Right lobe of liver (tissue), 6 donors: ENCODE measurements around the gene MSH3. TPM values are rescaled to one million over a fixed set of nuclear protein-coding genes. Genes with fewer than 3 reads are reported as not detected.

Source experiments
- ATAC-seq, 4 donors: fragments of 200-7000 bp; cut with Tn5 transposase; one replicate each; pipeline ENCODE4 v1.9.1; 2020; ENCODE audit warnings: mild to moderate bottlenecking in 4 of 4, moderate library complexity in 4 of 4
- DNase-seq, 3 donors: peaks; one replicate each; pipeline ENCODE4 v3.0.0-alpha.2; 2020
- H3K27ac ChIP-seq, 3 donors: fragments of 200-600 bp; one replicate each; pipeline ENCODE4 v1.8.0; 2022
- H3K27me3 ChIP-seq, 2 donors: fragments of 200-600 bp; one replicate each; pipeline ENCODE4 v1.8.0; 2022
- H3K36me3 ChIP-seq, 4 donors: fragments of 200-600 bp; sonication (generic) in 1 of 4; one replicate each; pipeline versions ENCODE4 v1.5.1 to v1.8.0; 2017 to 2022; ENCODE audit warnings: control low read depth in 1 of 4
- H3K4me1 ChIP-seq, 4 donors: fragments of 200-600 bp; sonication (generic) in 1 of 4; one replicate each; pipeline versions ENCODE4 v1.5.1 to v1.8.0; 2017 to 2022; ENCODE audit warnings: control low read depth in 1 of 4
- H3K4me3 ChIP-seq, 3 donors: fragments of 200-600 bp; one replicate each; pipeline ENCODE4 v1.8.0; 2022
- H3K9me3 ChIP-seq, 4 donors: fragments of 200-600 bp; sonication (generic) in 1 of 4; one replicate each; pipeline versions ENCODE4 v1.5.1 to v1.8.0; 2017 to 2022; ENCODE audit warnings: control low read depth in 1 of 4
- POLR2A ChIP-seq: fragments of 450-650 bp; IDR thresholded peaks from one replicate; pipeline ENCODE4 v1.6.1; 2017; ENCODE audit warnings: antibody characterized with exemption, mild to moderate bottlenecking
- WGBS: methylation state at CpG from one replicate; pipeline ENCODE4 v1.1.6; 2018; ENCODE audit warnings: low coverage, low lambda C conversion rate; ENCODE audit not compliant: insufficient coverage; ENCODE audit errors: missing lambda C conversion rate; 5-methylcytosine and 5-hydroxymethylcytosine counted together
- intact Hi-C, 2 donors: fragments of 100-400 bp; cut with DNase I; formaldehyde crosslinking; loops; one replicate each; pipeline versions ENCODE4 v1.11.2 to v1.14.1; 2022
- total RNA-seq, 6 experiments: library from RNA; depleted of rRNA in 2 of 6; stranded (reverse); fragments of >200 nt in 2 of 6; fragmentation: NEBNext Ultra II Directional in 3 of 6; extraction: Animal tissue kit (Norgen Biotek cat#: 25700) in 3 of 6; gene quantifications; one replicate each; pipeline versions ENCODE4 v1.1.0 to v1.2.4, GENCODE V29; 2016 to 2023
- TF ChIP-seq, protein P1 (sequence below), 4 donors: fragments of 200-600 bp in 3 of 4; fragments of 450-650 bp in 1 of 4; IDR thresholded peaks; one replicate each; pipeline versions ENCODE4 v1.5.1 to v1.8.0; 2016 to 2022; ENCODE audit warnings: antibody characterized with exemption in 4 of 4, mild to moderate bottlenecking in 2 of 4
- donor health status: DM: no; HTN: yes; CAD: no.
- donor health status: DM: no; HTN: no; CAD: no.
- donor health status: DM: no; HTN: no; CAD: no.
- donor health status: DM: no; HTN: yes; CAD: no.
- donor health status: DM: no; HTN: yes; CAD: no.

MSH3 gene
- total RNA-seq, 6 experiments from 2014 or later, result 7.8 to 13.1 (median 10.8) TPM

DNA sequence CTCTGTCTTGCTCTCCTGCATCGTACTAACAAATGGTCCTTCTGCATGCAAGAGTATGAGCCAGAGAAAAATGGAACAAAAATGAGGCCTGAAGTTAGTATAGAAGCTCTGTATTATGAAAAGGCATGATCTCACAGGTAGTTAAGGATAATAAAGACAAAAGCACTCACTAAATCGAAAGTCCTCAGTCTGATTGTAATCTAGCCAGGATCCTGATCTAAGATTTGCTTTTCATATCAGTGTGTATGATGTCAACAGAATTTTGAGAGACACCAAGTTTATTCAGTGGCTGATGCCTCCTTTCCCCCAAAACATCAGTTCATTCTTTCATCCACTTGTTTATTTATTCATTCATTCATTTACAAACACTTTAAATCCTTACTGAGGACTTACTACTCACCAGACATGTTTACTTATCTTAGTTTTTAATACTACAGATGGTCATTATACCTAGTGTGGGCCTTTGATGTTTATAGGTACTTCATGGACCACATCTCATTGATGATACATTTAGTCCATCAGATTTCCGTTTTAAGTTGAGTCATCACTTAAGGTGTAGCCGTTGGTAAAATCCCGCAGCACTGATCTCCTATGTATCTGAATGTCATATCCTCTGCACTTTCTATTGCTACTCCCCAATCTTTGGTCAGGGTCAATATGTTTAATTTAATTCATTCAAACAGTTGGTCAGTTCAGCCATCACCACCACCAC lies 105.6 kb downstream of the MSH3 start:
- Histone ChIP-seq H3K27ac (no peak overlapping the region), H3K9me3 (no peaks in the 10 kb centered on the region), H3K4me1 (no peaks in the 10 kb centered on the region), H3K4me3 (no peak overlapping the region), H3K36me3 (peaks cover 0 to 3% (median 0%) of the 10 kb centered on the region in 4 donors), H3K27me3 (no peaks in the 10 kb centered on the region)
- TF ChIP-seq, protein P1, sequence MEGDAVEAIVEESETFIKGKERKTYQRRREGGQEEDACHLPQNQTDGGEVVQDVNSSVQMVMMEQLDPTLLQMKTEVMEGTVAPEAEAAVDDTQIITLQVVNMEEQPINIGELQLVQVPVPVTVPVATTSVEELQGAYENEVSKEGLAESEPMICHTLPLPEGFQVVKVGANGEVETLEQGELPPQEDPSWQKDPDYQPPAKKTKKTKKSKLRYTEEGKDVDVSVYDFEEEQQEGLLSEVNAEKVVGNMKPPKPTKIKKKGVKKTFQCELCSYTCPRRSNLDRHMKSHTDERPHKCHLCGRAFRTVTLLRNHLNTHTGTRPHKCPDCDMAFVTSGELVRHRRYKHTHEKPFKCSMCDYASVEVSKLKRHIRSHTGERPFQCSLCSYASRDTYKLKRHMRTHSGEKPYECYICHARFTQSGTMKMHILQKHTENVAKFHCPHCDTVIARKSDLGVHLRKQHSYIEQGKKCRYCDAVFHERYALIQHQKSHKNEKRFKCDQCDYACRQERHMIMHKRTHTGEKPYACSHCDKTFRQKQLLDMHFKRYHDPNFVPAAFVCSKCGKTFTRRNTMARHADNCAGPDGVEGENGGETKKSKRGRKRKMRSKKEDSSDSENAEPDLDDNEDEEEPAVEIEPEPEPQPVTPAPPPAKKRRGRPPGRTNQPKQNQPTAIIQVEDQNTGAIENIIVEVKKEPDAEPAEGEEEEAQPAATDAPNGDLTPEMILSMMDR (IDR thresholded peaks at IDR 0.05), result no peak
- no peak for TF ChIP-seq POLR2A
- ATAC-seq (no peak), DNase-seq (no peak)
- WGBS, result 89% methylated on average over 5 of the region's 5 CpGs
- intact Hi-C loops, result no loop called here

DNA sequence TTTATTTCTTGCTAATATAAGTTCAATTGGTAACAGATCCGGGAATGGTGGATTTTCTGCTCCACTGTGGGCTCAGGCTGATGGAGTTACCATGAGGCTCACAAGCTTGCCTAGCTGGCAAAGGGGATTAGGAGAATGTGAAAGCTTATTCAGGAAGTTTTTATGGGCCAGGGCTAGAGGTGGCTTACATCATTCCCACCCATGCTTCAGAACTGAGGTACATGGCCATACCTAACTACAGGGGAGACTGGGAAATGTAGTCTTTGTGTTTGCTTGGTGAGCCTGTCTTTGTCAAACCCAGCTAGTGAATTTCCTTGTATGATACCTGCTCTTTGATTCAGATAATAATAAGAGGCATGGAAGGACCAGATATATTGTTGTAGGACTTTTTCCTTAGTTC lies 106.2 kb downstream of the MSH3 start:
- no peak overlapping the region for H3K27ac ChIP-seq
- 100% methylated on average over 1 of the region's 1 CpG for WGBS

DNA sequence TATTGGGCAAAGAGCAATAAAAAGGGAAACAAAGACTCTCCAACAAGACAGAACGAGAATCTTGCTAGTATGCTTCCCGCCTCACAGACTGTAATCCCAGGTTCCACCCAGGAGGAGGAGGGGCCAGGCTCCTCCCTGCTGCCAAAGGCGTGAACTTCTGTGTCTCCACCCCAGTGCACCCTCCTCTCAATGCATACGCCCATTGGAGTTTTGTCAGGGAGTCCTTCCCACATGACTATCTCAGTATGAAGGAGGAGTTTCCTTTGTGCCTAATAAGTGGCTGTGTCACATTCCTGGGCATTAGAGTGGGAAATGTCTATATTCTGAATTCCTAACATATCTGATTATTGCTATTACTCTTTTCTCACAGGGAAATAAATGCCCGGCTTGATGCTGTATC lies 106.7 kb downstream of the MSH3 start:
- intact Hi-C loops, result no loop called here
- 82% methylated on average over 3 of the region's 5 CpGs for WGBS
- ATAC-seq (no peak), DNase-seq (no peak)
- H3K4me3 ChIP-seq, result no peak overlapping the region
- H3K27me3 ChIP-seq, result no peaks in the 10 kb centered on the region
- no peaks in the 10 kb centered on the region for H3K9me3 ChIP-seq
- TF ChIP-seq, protein P1 (IDR thresholded peaks at IDR 0.05), result no peak
- TF ChIP-seq POLR2A, result no peak
- H3K4me1 ChIP-seq, result no peaks in the 10 kb centered on the region
- no peak overlapping the region for H3K27ac ChIP-seq
- peaks cover 0 to 3% (median 0%) of the 10 kb centered on the region in 4 donors for H3K36me3 ChIP-seq

More for the DNA sequence above, 106.2 kb downstream of the MSH3 start:
- DNase-seq (no peak), ATAC-seq (no peak)
- Histone ChIP-seq H3K4me3 (no peak overlapping the region), H3K9me3 (no peaks in the 10 kb centered on the region), H3K36me3 (peaks cover 0 to 3% (median 0%) of the 10 kb centered on the region in 4 donors), H3K4me1 (no peaks in the 10 kb centered on the region), H3K27me3 (no peaks in the 10 kb centered on the region)
- no peak for TF ChIP-seq POLR2A
- TF ChIP-seq, protein P1 (IDR thresholded peaks at IDR 0.05), result no peak
- intact Hi-C loops, result no loop called here

DNA sequence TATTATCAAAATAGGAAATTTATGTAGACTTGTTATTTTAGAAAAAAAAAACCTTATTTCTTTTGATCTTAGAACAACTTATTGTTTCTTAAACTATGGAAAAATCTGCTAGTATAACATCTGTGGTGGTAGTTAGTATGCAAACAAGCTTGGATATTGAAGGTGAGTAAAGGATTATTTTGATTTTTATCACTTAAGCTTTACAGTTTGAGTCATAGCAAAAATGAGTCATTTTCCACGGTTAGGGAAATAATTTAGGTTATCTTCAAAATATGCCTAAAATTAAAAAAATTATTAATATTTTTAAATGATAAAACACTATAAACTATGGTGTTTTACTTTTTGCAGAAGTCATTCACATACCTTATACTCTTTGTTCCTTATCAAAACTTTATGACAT lies 107.5 kb downstream of the MSH3 start:
- DNase-seq (no peak), ATAC-seq (no peak)
- intact Hi-C loops, result no loop called here
- Histone ChIP-seq H3K27me3 (no peaks in the 10 kb centered on the region), H3K9me3 (no peaks in the 10 kb centered on the region), H3K27ac (no peak overlapping the region), H3K36me3 (peaks cover 0 to 3% (median 0%) of the 10 kb centered on the region in 4 donors), H3K4me1 (no peaks in the 10 kb centered on the region), H3K4me3 (no peak overlapping the region)
- TF ChIP-seq, protein P1 (IDR thresholded peaks at IDR 0.05), result no peak
- WGBS, result 85% methylated on average over 1 of the region's 1 CpG
